ENCODE data around the gene ACBD6.

ACBD6 gene

DNA sequence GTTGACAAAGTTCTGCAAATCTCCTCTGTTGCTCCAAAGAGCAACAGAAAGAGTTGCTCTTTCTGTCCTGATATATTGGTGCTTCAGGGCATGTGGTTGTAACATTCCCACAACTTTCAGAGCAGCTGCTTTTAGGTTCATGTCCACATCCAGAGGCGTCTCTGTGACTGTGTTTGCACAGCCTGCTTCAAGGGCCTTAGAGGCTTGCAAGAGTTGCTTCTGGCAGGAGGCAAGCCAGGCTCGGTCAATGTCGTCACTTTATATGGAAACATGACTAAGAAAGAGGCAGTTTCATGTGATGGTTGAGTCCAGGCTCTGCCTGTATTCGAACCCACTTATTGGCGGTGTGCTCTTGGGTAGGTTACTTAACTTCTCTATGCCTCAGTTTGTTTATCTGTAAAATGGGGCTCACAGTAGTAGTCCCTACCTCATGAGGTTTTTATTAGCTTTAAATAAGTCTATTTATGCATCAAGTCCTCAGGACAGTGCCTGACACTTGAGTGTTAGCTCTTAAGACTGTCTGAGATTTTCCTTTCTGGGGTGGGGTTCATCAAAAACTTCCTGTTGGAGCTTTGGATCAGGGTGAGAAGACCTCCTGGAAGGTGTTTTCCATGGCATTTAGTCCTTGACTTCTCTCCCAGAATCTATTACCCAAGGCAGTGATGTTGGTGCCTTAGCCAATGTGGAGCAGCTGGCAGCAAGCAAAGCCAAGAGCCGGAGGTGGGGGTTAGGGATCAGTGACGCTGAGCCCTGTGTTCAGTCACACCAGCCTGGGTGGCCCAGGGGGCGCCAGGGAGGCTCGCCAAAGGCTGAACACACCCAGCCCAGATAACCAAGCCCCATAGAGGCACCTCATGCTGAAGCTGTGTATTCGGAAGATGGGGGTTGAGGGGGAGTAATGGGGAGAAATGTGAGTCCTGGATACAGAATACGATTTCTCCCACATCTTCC is 253.4 kb downstream of the ACBD6 start:
- FAIRE-seq (no peak), DNase-seq (ENCODE audit: insufficient read length, low spot score) (no peak)

DNA sequence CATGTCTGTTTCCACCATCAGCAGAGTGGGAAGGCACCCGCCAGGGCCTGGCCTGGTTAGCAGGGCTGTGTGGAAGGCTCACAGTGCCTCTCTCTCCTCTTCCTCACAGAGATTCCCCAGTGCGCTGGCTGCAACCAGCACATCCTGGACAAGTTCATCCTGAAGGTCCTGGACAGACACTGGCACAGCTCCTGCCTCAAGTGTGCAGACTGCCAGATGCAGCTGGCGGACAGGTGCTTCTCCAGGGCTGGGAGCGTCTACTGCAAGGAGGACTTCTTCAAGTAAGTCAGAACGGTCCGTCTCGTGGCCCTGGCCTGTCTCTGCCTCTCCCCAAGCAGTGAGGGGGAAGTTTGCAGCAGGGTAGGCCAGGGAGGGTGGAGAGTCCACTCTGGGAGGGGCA is 254.2 kb downstream of the ACBD6 start:
- DNase-seq (ENCODE audit: insufficient read length, low spot score) (no peak), FAIRE-seq (no peak)

DNA sequence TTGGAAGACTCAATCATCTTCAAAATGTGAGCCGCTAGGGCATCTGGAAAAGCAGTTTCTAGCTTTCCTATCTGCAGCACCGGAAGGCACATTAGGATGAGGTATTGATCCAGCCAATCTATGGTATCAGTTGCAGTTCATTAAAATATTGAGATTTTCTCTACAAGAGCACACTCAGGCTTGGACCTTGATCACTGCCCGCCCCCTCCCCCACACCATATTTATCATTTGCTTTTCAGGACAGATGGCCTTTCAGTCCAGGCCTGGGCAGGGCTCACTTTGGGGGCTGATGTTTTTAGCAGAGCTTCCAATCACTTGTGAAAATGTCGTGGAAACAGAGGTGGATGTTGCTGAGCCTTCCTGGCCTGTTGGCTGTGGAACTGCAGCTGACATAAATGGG is 254.8 kb downstream of the ACBD6 start:
- FAIRE-seq (no peak), DNase-seq (ENCODE audit: insufficient read length, low spot score) (no peak)

DNA sequence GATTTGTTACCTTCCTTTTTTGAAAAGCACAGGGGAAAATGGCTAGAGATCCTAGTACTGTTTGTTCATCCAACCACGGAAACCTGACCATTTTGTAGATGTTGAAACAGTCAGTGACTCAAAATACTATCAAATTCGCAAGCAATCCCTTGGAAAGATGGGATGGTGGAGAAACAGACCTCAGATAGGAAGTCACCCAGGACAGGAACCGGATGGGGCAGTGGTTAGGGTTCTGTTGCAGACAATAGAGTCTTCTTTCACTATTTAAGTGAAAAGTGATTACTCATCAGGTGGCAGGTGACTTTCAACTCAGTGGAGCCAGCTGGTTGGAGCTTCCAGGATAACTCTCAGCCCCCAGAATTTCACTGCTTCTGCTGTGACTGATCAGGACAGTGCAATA is 255.3 kb downstream of the ACBD6 start:
- DNase-seq (ENCODE audit: insufficient read length, low spot score): no peak

DNA sequence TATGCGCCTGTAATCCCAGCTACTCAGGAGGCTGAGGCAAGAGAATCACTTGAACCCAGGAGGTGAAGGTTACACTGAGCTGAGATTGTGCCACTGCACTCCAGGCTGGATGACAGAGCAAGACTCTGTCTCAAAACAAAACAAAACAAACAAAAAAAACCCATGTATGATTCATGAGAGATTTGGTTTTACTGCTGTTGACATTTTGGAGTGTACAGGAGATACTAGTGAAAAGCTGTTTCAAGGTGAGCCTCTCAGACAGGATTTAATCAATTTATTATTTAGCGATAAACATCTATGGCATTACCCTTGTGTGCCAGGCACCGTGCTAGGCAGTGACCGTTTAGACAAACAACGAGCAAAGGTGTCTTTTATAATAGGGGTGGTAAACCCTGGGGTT is 255.8 kb downstream of the ACBD6 start:
- no peak for FAIRE-seq
- DNase-seq (ENCODE audit: insufficient read length, low spot score): no peak

More for the DNA sequence above, 255.3 kb downstream of the ACBD6 start:
- FAIRE-seq: no peak

DNA sequence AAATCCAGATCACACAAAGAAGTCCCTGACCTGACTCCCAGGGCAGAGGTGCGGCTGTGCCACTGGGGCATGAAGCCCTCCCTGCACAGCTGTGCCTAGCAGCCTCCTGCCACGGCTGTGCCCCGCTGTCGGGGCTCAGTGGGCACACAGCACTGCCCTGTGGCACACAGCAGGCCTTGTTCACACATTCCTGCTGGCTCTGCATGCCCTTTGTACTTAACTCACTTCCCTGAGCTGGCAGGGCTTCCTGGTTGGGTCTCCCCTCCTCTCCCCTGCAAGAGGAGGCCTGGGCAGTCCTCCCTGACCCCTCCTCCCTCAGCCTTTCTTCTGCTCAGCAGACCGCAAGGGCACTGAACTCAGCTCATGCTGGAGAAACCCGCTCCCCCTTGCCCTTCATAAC is 257.5 kb downstream of the ACBD6 start:
- no peak for DNase-seq (ENCODE audit: insufficient read length, low spot score)
- FAIRE-seq: no peak

DNA sequence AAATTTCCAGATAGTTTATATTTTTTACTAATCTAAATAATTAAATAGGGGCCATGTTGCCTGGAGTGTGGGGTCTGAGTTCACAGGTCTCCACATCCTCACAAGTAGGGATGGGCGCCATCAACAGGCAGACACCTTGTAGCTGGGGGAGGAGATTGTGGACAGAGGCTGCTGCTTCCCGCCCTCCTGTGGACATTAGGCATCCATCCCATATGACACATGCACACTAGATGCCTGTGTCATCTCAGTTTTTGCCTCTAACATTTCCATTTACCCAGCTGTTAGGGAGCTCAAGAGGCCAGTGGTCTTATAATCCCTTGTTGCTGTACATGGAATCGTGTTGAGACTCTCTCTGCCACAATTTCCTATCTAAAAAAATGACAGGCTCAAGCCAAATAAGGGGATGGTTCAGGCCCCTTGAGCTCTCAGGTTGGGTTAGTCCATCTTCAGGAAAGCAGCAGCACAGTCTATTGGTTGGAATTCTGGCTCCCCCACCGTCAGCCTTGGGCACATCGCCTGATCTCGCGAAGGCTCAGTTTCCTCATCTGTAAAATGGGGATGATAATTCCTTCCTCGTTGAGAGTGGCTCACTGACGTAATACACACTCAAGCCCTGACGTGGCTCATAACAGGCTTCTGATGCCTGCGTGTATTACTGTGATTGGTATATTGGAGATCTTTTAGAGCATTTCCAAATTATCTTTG is 258.7 kb downstream of the ACBD6 start:
- FAIRE-seq (no peak), DNase-seq (ENCODE audit: insufficient read length, low spot score) (no peak)

DNA sequence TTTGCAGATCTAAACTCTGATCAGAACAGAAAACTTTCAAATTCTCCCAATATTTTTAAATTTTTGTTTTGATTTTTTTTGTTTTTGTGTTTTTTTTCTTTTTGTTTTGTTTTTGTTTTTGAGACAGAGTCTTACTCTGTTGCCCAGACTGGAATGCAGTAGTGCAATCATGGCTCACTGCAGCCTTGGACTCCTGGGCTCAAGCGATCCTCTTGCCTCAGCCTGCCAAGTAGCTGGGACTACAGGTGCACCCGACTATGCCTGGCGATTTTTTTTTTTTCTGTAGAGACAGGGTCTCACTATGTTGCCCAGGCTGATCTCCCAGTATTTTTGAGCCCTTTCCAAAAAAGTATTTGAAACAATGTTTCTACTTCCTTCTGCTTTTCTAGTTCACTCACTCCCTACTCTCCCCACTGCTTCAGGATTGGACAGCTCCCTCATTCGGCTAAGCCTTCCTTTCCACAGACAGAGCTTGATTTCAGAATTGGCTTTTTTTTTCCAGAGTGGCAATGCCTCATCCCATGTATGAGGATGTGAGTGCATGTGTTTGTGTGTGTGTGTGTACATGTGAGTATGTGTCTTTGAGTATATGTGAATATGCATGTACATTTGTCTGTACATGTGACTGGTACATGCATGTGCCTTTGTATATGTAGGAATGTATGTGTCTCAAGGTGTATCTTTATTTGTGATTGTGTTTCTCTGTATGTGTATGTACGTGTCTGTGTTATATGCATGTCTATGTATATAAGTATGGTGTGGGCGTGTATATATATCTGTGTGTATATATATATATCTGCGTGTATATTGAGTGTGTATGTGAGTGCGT is 260.4 kb downstream of the ACBD6 start:
- FAIRE-seq (no peak), DNase-seq (ENCODE audit: insufficient read length, low spot score) (no peak)

DNA sequence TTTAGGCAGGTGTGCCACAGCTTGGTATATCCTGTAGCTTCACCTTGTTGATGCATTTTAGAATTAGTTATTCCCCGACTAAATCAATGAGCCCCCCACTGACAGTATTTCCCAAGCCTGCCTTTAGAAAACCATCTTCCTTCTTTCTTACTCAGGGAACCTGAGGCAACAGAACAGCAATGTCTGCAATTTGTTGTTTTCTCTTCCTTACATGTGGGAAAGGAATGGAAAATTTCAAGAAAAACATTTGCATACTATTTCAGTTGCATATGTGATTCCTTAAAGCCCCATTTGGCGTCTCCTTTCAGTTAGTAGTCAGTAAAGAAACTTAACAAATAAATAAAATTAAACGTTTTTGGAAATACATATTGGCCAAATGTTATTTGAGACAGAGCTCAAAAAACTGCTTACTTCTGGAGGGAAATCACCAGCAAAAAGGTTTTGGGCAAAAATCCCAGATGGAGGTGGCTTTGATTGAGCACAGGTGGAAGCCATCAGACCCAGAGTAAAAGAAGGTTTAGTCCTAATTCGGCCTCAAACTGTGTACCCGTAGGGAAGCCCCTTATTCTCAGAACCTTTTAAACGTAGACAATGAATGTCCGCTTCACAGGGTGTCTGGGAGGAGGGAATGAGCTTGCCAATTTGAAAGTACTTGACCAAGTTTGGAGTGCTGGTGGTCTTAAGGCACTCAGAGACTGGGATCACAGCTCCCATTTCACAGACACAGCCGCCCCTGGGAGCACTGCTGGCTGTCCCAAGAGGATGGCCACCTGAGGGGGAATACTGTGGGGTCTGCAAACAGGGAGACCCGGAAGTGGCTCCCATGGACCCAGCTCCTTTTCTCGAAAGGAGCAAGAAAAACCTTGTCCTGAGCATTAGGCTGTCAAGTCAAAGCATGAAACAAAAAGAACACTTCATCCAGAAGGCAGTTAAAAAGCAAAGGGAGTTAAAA is 263.0 kb downstream of the ACBD6 start:
- DNase-seq (ENCODE audit: insufficient read length, low spot score) (no peak), FAIRE-seq (no peak)

DNA sequence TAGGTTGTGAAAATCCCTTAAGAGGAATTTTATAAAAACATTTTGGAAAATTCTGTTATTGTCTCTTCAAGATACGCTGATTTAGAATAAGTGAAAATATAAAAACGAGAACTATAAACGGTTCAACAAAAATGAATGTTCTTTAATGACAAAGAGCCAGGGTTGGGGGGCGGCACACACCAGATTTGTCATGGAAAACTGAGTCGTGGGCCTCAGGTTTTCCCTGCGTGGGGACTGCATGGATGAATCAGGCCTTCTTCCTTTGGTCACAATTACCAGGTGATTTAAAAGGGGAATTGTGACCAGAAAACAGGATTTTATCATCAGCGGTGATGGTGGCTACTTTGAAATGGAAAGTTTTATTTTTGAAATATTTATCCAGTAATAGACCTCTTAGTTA is 263.7 kb downstream of the ACBD6 start:
- no peak for FAIRE-seq

More for the DNA sequence above, 263.7 kb downstream of the ACBD6 start:
- DNase-seq (ENCODE audit: insufficient read length, low spot score): no peak

Data from GM19239 (cell line).